Measurements from ENCODE around the gene CNGA4. TPM values are rescaled to one million over a fixed set of nuclear protein-coding genes. Genes with fewer than 3 reads are reported as not detected.
A peak's percentile ranks its signal among the peaks of the same experiment; 100 is the strongest.

The CNGA4 gene
- total RNA-seq, 4 donors from 2014 or later = 0.59 TPM; not detected in 3

GRCh38 chr11:6232899-6233298 is 6.0 kb upstream of the CNGA4 start:
- H3K27me3 ChIP-seq = no peaks in the 10 kb centered on the region
- H3K9me3 ChIP-seq = no peaks in the 10 kb centered on the region
- peaks cover 0 to 28% (median 10%) of the 10 kb centered on the region in 4 donors for H3K4me1 ChIP-seq
- peaks cover 0 to 7% (median 0%) of the 10 kb centered on the region in 3 donors for H3K36me3 ChIP-seq
- H3K4me3 ChIP-seq = no peak overlapping the region
- H3K27ac ChIP-seq = no peak overlapping the region
- no peak for DNase-seq (ENCODE audit: low spot score in 2 of 2)
- no peak for TF ChIP-seq CTCF (IDR thresholded peaks at IDR 0.05)
- no peak for TF ChIP-seq POLR2A (IDR thresholded peaks at IDR 0.05)
- TF ChIP-seq EP300 (IDR thresholded peaks at IDR 0.05) = no peak

- Histone ChIP-seq H3K27me3 (no peaks in the 10 kb centered on the region), H3K4me1 (peaks cover 0 to 28% (median 10%) of the 10 kb centered on the region in 4 donors), H3K27ac (peak overlapping the region; percentile 71 to 92 (median 86)), H3K9me3 (no peaks in the 10 kb centered on the region), H3K4me3 (peak overlapping the region; percentile 46 to 78 (median 75)), H3K36me3 (no peaks in the 10 kb centered on the region)
- TF ChIP-seq POLR2A (IDR thresholded peaks at IDR 0.05) (no peak), EP300 (IDR thresholded peaks at IDR 0.05) (no peak), CTCF (IDR thresholded peaks at IDR 0.05) (no peak)
- WGBS, 2 donors = 1 to 3% methylated on average over 10 of the region's 10 CpGs
- no peak for DNase-seq (ENCODE audit: low spot score in 2 of 2)
Measured at GRCh38 chr11:6233984-6234386, 4.9 kb upstream of the CNGA4 start.

- Histone ChIP-seq H3K4me3 (peak within 1 kb of the TSS; percentile 51 to 78 (median 75)), H3K36me3 (no peaks in the 10 kb centered on the region), H3K4me1 (peaks cover 0 to 28% (median 10%) of the 10 kb centered on the region in 4 donors), H3K27me3 (no peaks in the 10 kb centered on the region), H3K27ac (peak within 1 kb of the TSS; percentile 78 to 92 (median 88)), H3K9me3 (no peaks in the 10 kb centered on the region)
- WGBS, 2 donors = 0 to 1% methylated on average over 40 to 55 of the region's 62 CpGs
- peak; percentile 98 for DNase-seq (ENCODE audit: low spot score in 2 of 2)
- TF ChIP-seq POLR2A (IDR thresholded peaks at IDR 0.05) = peak; percentile 24 to 53
- peak in 2 of 5 experiments; percentile 15 to 18 for TF ChIP-seq CTCF (IDR thresholded peaks at IDR 0.05)
- TF ChIP-seq EP300 (IDR thresholded peaks at IDR 0.05) = peak; percentile 67 to 94
Measured at GRCh38 chr11:6234387-6235107, 4.3 kb upstream of the CNGA4 start, which contains the start of gene FHIP1B. Gene FHIP1B (minus strand): TSS chr11:6234636. CDS start chr11:6224516, 10,120 bp downstream.

- peaks cover 0 to 16% (median 10%) of the 10 kb centered on the region in 4 donors for H3K4me1 ChIP-seq
- DNase-seq (ENCODE audit: low spot score in 2 of 2) = no peak
- TF ChIP-seq POLR2A (IDR thresholded peaks at IDR 0.05) (no peak), CTCF (IDR thresholded peaks at IDR 0.05) (no peak), EP300 (IDR thresholded peaks at IDR 0.05) (no peak)
- no peak overlapping the region for H3K27ac ChIP-seq
- H3K27me3 ChIP-seq = no peaks in the 10 kb centered on the region
- H3K4me3 ChIP-seq = no peak overlapping the region
- WGBS, 2 donors = 75 to 83% methylated on average over 4 of the region's 4 CpGs
- no peaks in the 10 kb centered on the region for H3K36me3 ChIP-seq
- no peaks in the 10 kb centered on the region for H3K9me3 ChIP-seq
Measured at GRCh38 chr11:6237266-6237665, 1.6 kb upstream of the CNGA4 start.

GRCh38 chr11:6237761-6238302 is 1.1 kb upstream of the CNGA4 start:
- peaks cover 0 to 12% (median 9%) of the 10 kb centered on the region in 4 donors for H3K4me1 ChIP-seq
- H3K36me3 ChIP-seq = no peaks in the 10 kb centered on the region
- H3K4me3 ChIP-seq = no peak overlapping the region
- WGBS, 2 donors = 92% methylated on average over 5 of the region's 5 CpGs
- H3K27ac ChIP-seq = no peak overlapping the region
- no peaks in the 10 kb centered on the region for H3K27me3 ChIP-seq
- H3K9me3 ChIP-seq = no peaks in the 10 kb centered on the region
- DNase-seq (ENCODE audit: low spot score in 2 of 2) = no peak
- TF ChIP-seq CTCF (IDR thresholded peaks at IDR 0.05) (no peak), POLR2A (IDR thresholded peaks at IDR 0.05) (no peak), EP300 (IDR thresholded peaks at IDR 0.05) (no peak)

Data from tibial nerve (tissue), 4 donors.